ENCODE results near the gene MAGI1. TPM values are rescaled to one million over a fixed set of nuclear protein-coding genes. Genes with fewer than 3 reads are reported as not detected.

The MAGI1 gene
- total RNA-seq, 2 donors from 2014 or later, result 38.6 to 45.1 TPM

- Mint-ChIP-seq H3K4me1 (peaks cover 3% of the 10 kb centered on the region), H3K36me3 (ENCODE audit: low read depth) (peaks cover 3% of the 10 kb centered on the region), H3K27ac (no peak overlapping the region), H3K4me3 (no peak overlapping the region), H3K27me3 (ENCODE audit: insufficient read depth) (no peaks in the 10 kb centered on the region), H3K9me3 (peaks cover 2% of the 10 kb centered on the region)
- TF ChIP-seq CTCF (conservative IDR thresholded peaks at IDR 0.05), result no peak
- H3K9me3 ChIP-seq (ENCODE audit: control insufficient read depth, low read length), result no peaks in the 10 kb centered on the region
- no peaks in the 10 kb centered on the region for H3K4me1 ChIP-seq (ENCODE audit: control insufficient read depth, insufficient read depth, low read length)
- no peaks in the 10 kb centered on the region for H3K36me3 ChIP-seq (ENCODE audit: control insufficient read depth, insufficient read depth, low read length)
- WGBS, 2 experiments (ENCODE audit: insufficient coverage in 1 of 2, insufficient read length in 1 of 2), result 79 to 100% methylated on average over 2 of the region's 2 CpGs
- H3K27me3 ChIP-seq (ENCODE audit: control insufficient read depth, insufficient read depth, low read length, poor library complexity, severe bottlenecking), result no peaks in the 10 kb centered on the region
- H3K4me3 ChIP-seq (ENCODE audit: low read length), result no peak overlapping the region
- no peak overlapping the region for H3K27ac ChIP-seq (ENCODE audit: low read depth, low read length)
- no peak overlapping the region for H3K9ac ChIP-seq (ENCODE audit: extremely low read depth, low read length, poor library complexity, severe bottlenecking)
- DNase-seq, result no peak
Measured at GRCh38 chr3:65703820-65704219, 334.9 kb downstream of the MAGI1 start.

GRCh38 chr3:65703026-65703425 lies 335.7 kb downstream of the MAGI1 start:
- H3K27ac Mint-ChIP-seq, result no peak overlapping the region
- H3K36me3 ChIP-seq (ENCODE audit: control insufficient read depth, insufficient read depth, low read length), result no peaks in the 10 kb centered on the region
- no peaks in the 10 kb centered on the region for H3K9me3 ChIP-seq (ENCODE audit: control insufficient read depth, low read length)
- no peak overlapping the region for H3K4me3 Mint-ChIP-seq
- WGBS, 2 experiments (ENCODE audit: insufficient coverage in 1 of 2, insufficient read length in 1 of 2), result 91% methylated on average over 5 of the region's 5 CpGs
- no peak overlapping the region for H3K4me3 ChIP-seq (ENCODE audit: low read length)
- TF ChIP-seq CTCF (conservative IDR thresholded peaks at IDR 0.05), result no peak
- peaks cover 2% of the 10 kb centered on the region for H3K9me3 Mint-ChIP-seq
- DNase-seq, result no peak
- no peaks in the 10 kb centered on the region for H3K4me1 Mint-ChIP-seq
- peaks cover 3% of the 10 kb centered on the region for H3K36me3 Mint-ChIP-seq (ENCODE audit: low read depth)
- no peak overlapping the region for H3K27ac ChIP-seq (ENCODE audit: low read depth, low read length)
- no peaks in the 10 kb centered on the region for H3K4me1 ChIP-seq (ENCODE audit: control insufficient read depth, insufficient read depth, low read length)
- no peaks in the 10 kb centered on the region for H3K27me3 ChIP-seq (ENCODE audit: control insufficient read depth, insufficient read depth, low read length, poor library complexity, severe bottlenecking)
- no peaks in the 10 kb centered on the region for H3K27me3 Mint-ChIP-seq (ENCODE audit: insufficient read depth)
- H3K9ac ChIP-seq (ENCODE audit: extremely low read depth, low read length, poor library complexity, severe bottlenecking), result no peak overlapping the region

GRCh38 chr3:65702202-65702601 lies 336.5 kb downstream of the MAGI1 start:
- Histone ChIP-seq H3K9ac (ENCODE audit: extremely low read depth, low read length, poor library complexity, severe bottlenecking) (no peak overlapping the region), H3K4me3 (ENCODE audit: low read length) (no peak overlapping the region), H3K9me3 (ENCODE audit: control insufficient read depth, low read length) (no peaks in the 10 kb centered on the region), H3K27ac (ENCODE audit: low read depth, low read length) (no peak overlapping the region), H3K4me1 (ENCODE audit: control insufficient read depth, insufficient read depth, low read length) (no peaks in the 10 kb centered on the region), H3K27me3 (ENCODE audit: control insufficient read depth, insufficient read depth, low read length, poor library complexity, severe bottlenecking) (no peaks in the 10 kb centered on the region), H3K36me3 (ENCODE audit: control insufficient read depth, insufficient read depth, low read length) (no peaks in the 10 kb centered on the region)
- 90% methylated on average over 2 of the region's 2 CpGs; no CpG with 5 or more reads in 1 of the 2 experiments for WGBS, 2 experiments (ENCODE audit: insufficient coverage in 1 of 2, insufficient read length in 1 of 2)
- peaks cover 3% of the 10 kb centered on the region for H3K36me3 Mint-ChIP-seq (ENCODE audit: low read depth)
- peaks cover 2% of the 10 kb centered on the region for H3K9me3 Mint-ChIP-seq
- no peak for DNase-seq
- H3K4me3 Mint-ChIP-seq, result no peak overlapping the region
- no peaks in the 10 kb centered on the region for H3K4me1 Mint-ChIP-seq
- no peak for TF ChIP-seq CTCF (conservative IDR thresholded peaks at IDR 0.05)
- H3K27me3 Mint-ChIP-seq (ENCODE audit: insufficient read depth), result no peaks in the 10 kb centered on the region
- no peak overlapping the region for H3K27ac Mint-ChIP-seq
